ENCODE measurements around the gene ERVFRD-1.

Gene ERVFRD-1, protein sequence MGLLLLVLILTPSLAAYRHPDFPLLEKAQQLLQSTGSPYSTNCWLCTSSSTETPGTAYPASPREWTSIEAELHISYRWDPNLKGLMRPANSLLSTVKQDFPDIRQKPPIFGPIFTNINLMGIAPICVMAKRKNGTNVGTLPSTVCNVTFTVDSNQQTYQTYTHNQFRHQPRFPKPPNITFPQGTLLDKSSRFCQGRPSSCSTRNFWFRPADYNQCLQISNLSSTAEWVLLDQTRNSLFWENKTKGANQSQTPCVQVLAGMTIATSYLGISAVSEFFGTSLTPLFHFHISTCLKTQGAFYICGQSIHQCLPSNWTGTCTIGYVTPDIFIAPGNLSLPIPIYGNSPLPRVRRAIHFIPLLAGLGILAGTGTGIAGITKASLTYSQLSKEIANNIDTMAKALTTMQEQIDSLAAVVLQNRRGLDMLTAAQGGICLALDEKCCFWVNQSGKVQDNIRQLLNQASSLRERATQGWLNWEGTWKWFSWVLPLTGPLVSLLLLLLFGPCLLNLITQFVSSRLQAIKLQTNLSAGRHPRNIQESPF

DNA sequence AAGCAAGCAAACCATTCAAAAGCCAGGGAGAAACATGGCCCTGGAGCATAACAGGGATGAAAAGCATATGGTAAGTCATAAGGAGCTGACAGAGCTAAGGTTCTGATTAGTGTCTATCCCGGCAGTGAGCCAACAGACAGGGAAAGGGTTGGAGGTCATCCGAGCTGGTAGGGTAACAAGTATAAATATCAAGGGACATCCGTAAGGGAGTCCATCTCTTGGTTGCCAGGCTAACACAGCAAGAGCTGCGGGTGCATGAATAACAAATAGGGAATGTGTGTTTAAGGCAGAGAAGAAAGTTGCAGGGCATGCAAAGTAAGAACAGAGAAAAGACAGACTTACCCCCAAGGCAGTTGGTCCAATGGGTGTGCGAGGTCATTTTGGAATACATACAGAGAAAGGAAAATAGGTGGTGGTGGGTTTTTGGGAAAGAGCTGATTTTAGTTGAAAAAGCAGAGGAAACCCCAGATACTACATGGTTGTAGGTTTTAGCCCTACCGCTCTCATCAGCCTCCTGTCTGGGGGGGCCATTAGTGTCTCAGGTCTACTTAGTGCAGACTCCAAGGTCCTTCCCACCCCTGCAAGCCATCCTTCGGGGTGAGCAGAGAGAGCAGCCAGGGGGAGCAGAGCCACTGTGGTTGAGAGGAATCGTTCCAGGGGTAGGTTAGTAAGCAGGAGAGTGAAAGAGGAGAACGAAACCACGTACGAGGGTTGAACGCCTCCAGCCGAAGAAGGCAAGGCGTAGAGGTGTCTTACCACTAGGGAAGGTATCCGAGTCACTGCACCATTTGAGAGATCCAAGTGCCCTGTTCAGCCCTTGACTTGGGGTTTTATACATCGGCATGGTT lies at the start of gene ERVFRD-1:
TSS of gene ERVFRD-1 (minus strand) at position 805 of the 848 bp plus-strand sequence. CDS start 6,415 bp downstream, outside the sequence.
- DNase-seq (ENCODE audit: low spot score) = no peak

DNA sequence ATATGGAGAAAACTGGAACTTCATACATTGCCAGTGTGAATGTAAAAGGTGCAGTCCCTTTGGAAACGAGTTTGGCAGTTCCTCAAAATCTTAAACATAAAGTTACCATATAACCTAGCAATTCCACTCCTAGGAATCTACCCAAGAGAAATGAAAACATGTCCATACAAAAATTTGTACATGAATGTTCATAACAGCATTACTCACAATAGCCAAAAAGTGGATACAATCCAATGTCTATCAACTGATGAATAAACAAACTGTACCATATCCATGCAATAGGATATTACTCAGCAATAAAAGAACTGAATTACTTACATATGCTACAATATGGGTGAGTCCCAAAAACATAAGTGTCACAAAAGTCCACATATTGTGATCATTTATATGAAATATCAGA lies 48.7 kb upstream of the ERVFRD-1 start:
- DNase-seq (ENCODE audit: low spot score) = no peak

DNA sequence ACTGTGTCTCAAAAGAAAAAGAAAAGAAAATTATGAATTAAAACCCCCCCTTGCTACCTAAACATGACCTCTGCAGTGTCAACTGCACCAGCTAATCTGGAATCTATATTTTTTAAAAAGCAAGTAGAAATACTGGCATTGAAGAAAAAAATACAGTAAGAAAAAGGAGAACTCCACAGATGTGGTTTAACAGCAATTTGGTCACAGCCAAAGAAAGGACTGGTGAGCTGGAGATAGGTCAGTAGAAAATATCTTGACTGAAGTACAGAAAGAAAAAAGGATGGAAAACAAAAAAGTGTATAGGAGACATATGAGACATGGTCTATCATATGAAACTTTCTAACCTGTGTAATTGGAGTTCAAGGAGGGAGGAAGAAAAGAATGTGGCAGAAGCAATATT lies 44.1 kb upstream of the ERVFRD-1 start:
- no peak for DNase-seq (ENCODE audit: low spot score)

DNA sequence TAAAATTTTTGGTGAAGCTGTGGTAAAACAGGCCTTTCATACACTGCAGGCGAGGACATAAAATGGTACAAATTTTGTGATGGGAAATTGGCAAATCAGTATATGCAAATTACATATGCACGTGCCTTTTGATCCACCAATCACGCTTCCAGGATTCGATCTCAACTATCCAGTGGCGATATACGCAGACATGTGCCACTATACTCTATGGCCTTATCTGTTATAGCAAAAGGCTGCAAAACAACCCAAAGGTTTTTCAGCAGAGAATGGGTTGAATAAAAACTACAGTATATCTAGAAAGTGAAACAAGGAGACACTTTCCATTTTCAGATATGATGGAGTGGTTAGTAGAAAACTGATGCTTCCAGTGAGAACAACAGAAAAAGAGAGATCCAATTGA lies 41.9 kb upstream of the ERVFRD-1 start:
- DNase-seq (ENCODE audit: low spot score) = no peak

DNA sequence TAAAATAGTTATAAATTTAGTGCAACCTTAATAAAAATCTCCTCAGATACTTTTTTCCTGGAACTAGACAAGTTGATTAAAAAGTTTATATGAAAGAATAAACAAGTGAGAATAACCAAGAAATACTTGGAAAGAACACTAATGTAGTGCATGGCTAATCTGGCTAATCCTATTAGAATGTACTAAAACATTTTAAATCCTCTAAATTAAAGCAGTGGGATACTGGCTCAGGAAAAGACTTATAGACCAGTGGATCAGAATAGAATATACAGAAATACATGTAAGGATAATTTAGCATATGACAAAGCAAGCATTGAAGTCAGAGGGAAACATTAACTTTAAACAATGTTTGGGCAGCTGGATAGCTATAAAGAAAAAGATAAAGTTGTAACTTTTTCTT lies 41.1 kb upstream of the ERVFRD-1 start:
- DNase-seq (ENCODE audit: low spot score) = no peak

DNA sequence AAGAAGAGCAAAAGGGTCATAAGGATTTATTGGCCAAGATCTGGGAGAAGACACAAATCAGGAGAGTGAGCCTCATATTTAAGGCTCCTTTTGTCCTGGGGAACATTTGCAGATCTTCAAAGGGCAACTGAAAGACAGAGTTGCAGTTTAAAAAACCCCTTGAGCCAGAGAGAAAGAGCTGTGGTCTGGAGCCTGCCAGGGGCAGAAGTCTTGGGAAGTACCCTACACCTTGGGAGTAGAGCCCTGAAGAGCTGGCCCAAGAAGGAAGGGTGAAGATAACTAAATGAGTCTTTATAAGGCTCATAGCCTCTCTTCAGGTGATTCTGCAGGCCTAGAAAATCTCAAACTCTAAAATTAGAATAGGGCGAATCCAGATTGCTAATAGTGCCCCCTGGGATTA lies 40.0 kb upstream of the ERVFRD-1 start:
- DNase-seq (ENCODE audit: low spot score) = no peak

DNA sequence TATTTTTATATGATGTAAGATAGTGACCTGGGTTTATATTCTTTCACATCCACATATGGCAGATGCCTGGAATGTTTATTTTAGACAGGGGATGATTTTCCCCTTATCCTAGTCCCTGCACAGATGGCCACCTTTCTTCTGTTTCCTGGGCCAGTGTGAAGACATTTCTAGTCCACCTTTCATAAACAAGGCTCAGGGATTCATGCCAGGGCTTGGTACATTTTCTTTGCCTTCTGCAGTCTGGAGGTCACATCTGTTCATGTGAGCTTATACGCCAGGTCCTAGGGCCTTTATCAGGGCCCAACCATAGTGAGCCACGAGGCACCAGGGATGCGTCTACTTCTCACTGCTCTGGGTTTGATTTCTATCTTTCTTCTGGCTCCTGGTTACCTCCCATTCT lies 38.0 kb upstream of the ERVFRD-1 start:
- DNase-seq (ENCODE audit: low spot score) = no peak

DNA sequence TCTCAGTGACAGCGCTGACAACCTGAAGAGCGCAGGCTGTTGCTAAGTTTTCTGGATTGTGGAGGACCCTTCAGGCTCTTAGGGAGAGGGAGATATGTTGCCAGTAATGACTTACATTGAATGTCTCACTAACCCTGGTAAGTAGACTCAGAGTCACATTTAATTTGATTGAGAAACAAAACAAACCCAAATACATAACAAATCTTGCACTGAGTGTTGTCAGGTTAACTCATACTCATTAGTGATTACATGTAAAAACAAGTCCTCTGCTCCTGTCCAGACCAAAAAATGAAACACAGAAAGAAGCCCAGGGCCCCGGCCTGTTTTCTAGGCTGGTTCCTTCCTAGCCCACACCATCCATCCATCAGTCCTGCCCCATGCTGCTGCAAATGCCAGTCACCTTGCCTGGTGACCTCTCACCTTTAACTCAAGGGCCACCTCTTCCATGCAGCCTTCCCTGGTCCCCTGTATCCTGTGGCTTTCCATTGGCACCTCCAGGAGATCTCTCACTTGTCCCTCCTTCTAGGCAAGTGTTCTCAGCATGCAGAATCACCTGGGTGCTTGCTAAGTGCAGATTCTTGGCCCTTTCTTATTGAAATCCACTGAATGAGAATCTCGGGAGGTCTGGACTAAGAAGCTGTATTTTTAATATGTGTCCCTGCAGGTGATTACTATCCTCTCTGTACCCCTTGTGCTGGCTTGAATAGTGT lies 34.7 kb upstream of the ERVFRD-1 start:
- DNase-seq (ENCODE audit: low spot score) = no peak

DNA sequence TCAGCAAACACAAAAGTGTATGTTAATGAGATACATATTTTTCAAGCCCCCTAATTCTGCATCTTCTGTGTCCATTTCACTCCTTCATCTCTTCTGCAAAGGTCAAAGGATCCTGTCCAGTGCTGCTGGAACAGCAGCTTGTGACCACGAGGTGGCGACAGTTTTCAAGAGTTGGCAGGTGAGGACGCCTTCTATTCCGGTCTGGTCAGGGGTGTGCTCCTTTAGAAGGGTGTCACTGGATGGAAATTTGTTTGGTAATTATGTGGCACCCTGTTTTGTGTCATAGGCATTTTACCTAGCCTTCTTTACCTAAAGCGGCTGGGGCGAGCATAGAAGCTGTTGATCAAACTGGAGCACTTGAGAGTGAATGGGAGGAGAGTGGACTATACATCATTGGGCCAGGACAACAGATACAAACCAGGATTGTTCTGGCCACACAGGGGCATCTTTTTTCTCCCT lies 32.9 kb upstream of the ERVFRD-1 start:
- DNase-seq (ENCODE audit: low spot score) = peak; percentile 82

DNA sequence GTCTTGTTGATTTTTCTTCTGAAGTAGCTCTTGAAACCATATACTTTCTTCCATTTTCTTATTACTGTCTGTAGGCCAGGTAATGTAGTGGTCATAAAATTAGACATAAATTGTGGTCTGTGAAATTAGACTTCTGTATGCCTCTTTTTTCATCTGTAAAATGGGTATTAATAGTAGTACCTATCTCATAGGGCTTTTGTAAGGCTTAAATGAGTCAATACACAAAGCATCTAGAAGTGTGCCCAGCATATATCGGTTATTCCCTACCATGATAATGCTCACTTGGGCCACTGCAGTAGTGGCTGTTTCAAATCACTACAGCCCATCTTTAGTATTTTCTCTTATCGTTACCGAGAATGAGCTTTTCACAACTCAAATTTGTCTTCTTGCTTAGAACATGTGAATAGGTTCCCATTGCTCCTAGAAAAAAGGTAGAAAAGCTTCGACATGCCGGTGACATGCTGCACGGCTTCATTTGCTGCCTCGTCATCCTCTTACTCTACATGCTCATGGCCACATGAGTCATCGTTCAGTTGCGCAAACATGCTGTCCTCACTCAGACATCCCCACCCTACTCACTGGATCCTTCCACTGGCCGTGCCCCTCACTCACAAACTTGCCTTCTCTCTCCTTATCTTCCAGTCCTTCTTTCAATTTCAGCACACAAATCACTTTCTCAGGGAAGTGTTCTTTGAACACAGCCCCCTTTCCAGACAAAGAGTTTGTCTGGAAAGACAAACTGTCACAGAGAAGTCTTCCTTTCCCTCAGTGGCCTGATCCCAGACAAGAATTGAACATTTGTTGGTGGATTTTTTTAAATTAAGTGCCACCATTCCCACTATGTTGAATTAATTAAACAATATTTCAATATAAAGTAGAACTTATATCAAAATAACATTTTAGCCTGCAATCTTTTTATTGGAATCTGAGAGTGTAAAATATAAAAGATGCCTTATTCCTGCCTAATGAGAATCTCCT lies 32.2 kb upstream of the ERVFRD-1 start:
- no peak for DNase-seq (ENCODE audit: low spot score)

DNA sequence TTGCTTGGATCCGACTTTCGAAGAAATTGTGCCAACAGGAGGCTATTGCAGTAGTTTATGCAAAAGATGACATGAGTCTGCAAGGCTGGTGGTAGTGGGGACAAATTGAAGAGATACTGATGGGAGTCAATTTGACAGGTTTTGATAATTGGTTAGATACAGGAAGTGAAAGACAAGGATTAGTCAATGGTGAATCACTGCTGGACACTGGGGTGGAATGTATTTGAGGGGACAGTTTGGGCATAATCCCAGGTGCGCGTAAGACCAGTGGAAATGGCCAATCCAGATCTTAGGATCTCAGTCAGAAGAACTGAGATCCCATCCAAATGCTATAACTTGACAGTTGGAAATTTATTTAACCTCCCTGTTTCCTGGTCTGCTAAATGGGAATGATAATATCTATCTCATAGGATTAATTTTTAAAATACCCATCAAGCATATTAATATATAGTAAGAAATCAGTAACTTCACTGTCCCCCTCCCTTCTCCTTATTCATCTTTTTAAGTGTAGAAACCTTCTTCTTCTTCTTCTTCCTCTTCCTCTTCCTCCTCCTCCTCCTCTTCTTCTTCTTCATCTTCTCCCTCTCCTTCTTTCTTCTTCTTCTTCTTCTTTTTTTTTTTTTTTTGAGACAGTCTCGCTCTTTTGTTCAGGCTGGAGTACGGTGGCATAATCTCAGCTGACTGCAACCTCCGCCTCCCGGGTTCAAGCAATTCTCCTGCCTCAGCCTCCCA lies 30.9 kb upstream of the ERVFRD-1 start:
- DNase-seq (ENCODE audit: low spot score) = no peak

DNA sequence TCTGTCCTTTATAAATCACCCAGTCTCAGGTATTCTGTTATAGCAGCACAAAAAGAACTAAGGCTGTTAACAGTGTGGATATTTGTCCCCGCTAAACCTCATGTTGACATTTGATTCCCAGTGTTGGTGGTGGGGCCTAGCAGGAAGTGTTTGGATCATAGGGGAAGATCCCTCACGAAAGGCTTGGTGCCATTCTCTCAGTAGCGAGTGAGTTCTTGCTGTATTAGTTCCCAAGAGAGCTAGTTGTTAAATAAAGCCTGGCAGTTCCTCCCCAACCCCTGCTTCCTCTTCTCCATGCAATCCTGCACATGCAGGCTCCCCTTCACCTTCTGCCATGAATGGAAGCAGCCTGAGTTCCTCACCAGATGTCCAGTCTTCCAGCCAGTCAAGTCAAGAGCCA lies 29.8 kb upstream of the ERVFRD-1 start:
- DNase-seq (ENCODE audit: low spot score) = no peak

DNA sequence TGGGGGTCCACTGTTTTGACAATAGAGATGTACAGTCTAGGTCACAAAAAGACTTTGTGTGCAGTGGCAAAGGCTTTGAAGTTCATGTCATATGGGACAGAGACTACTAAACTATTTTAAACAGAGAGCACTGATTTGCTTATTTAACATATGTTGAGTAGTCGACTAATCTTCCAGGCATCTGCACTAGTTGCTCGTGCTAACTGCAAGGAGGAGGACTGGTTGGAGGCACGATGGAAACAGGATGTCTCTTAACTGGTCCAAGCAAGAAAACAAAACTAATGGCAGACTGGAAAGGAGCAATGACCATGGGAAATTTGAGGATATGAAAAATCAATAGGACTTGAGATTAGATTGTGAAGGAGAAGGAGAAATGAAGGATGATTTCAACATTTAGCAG lies 28.5 kb upstream of the ERVFRD-1 start:
- no peak for DNase-seq (ENCODE audit: low spot score)

DNA sequence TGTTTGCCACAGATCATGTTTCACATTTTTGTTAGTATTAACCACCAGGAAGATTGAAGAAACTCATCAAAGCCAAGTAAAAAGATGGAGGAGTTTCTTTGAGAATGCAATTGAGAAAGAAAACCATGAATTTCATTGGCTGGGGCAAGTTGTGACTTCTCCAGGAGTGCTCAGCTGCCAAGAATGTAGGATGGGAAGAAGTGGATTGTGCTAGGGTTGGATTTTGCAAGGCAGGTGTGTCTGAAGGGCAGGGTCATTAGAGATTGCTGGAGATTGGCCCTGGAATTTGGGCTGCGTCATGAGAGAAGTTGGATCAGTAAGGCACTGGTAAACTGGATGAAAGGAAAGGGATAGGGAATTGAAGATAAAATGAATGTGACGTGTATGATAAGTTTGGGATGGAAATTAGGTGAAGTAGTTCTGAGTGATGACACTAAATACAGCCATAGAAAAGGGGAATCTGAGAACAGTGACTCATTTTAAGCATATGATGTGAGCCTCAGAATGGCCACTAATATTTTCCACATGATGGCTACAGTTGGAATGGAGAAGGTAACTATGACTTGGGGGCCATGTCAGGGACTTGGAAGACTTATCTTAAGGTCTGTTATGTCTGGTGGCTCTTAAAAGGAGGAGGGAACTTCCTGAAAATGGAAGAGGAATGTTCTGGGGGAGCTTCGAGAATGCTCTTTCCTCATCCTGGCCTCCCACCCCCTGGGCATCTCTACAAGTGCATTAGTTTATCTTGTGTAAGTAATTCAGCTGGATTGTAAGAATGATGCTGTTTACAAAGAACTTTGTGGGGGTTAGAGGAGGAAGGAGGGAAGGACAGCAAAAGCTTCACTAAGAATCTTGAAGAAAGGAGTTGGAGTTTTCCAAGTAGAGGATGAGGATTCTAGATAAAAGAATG lies 27.8 kb upstream of the ERVFRD-1 start:
- no peak for DNase-seq (ENCODE audit: low spot score)

DNA sequence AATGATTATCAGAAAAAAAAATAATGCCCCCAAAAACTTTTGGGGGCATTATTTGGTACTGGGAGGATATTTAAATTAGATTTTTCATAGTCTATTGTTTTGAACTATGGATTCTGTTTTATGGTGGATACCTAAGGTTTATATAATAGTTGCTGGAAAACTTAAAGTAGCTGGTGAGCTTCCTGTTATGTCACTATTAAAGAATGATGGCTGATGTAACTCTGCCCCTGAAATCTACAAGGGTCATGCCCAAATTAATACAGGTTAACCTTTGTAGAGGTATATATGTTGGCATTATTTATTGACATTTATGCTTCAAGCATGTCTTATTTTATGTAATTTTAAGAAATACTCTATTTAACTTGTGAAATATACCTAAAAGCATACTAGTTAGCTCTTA lies 25.3 kb upstream of the ERVFRD-1 start:
- DNase-seq (ENCODE audit: low spot score) = no peak

DNA sequence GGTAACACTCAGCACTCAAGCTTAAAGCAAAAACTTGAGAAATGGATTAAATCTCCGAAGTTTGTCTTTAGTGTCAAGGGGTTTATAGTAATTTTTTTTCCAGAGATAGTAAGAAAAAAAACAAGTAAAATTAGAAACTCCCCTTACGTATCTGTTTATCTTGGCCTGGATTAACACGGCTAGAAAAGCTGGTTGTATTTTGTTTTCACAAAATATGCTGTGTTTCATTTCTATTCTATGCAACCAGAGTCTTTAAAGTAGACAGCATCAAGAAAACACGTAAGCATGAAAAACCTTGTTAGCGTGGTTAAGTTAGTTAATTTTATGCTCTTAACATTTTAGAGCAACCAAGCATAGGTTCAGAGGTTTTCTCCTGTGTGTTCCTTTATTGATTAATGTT lies 21.8 kb upstream of the ERVFRD-1 start:
- DNase-seq (ENCODE audit: low spot score) = no peak

DNA sequence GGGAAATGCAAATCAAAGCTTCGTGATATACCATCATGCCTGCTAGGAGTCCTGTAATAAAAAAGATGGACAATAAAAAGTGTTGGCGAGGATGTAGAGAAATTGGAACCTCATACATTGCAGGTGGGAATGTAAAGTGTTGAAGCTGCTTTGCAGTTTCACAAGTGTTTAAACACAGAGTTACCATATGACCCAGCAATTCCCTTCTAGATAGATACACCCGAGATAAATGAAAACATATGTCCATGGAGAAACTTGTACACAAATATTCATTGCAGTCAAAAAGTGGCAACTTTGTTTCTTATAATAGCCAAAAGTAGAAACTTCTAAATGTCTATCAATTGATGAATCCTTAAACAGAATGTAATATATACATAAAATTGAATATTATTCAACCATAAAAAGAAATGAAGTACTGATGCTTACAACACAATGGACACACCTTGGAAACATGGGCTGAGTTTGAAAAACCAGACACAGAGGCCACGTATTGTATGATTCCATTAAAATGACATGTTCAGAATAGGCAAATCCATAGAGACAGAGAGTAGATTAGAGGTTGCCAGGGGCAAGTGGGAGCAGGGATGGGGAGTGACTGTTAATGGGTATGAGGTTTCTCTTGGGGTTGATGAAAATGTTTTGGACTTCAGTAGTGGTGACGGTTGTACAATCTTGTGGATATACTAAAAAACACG lies 20.8 kb upstream of the ERVFRD-1 start:
- no peak for DNase-seq (ENCODE audit: low spot score)

DNA sequence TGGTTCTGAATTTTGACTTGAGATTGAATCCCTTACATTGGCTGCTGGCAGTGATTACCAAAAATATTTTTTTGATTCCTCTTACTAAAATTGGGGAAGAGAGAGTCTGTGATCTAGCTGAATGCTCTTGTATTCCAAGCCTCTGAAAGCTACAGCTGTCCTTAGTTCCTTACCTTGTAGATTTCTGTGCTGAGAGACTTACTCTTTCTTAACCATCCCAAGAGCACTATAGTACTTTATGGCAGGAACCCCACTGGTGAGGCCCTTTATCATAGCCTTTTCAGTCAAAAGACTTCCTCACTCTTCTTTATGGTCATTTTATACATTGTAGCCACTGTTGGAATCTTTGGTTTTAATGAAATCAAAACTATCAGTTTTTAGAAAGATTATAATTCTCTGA lies 19.1 kb upstream of the ERVFRD-1 start:
- no peak for DNase-seq (ENCODE audit: low spot score)
